ENCODE data around the gene CD82. TPM values are rescaled to one million over a fixed set of nuclear protein-coding genes. Genes with fewer than 3 reads are reported as not detected.
A peak's percentile ranks its signal among the peaks of the same experiment; 100 is the strongest.
"Not testable (repeated sequence)": the region's sequence is repeated elsewhere in the genome, so short reads cannot be mapped to it uniquely, and the experiment has no call there.

Gene CD82
- total RNA-seq, 1 donor from 2014 or later, result 91.6 TPM

DNA sequence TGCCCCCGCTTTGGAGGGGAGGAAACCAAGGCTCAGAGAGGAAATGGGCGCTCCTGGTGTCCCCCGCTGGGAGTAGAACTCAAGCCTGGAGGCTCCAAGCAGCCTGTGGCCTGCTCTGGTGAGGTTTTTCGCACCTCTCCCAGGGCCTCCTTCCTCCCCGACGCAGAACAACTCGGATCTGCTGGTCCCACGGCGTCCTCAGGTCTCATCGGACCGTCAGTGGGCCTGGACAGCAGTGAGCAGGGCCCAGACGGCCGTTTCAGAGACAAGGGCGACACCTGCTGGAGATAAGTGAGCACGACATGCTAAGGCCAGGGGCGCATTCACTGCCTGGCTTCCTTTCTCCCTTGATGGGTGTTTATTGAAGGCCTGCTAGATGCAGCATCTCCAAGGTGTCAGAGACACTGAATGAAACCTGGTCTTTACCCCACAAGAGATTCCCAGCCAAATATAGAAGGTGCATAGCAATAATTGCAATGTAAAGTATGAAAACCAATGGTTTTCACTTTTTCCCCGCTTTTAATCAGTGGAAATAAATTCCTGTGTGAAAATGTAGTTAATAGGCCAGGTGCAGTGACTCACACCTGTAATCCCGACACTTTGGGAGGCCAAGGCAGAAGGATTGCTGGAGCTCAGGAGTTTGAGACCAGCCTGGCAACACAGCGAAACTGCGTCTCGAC is 26.9 kb upstream of the CD82 start:
- intact Hi-C loops (cut with DNase I), result loop anchor here (5.0 kb wide), 2 partner anchors 251 to 446 kb away; no protein-coding TSS in a partner anchor
- TF ChIP-seq POLR2AphosphoS5 (IDR thresholded peaks at IDR 0.05; ENCODE audit: insufficient read depth in 1 of 2, low read depth in 1 of 2), result no peak
- TF ChIP-seq, protein P1, sequence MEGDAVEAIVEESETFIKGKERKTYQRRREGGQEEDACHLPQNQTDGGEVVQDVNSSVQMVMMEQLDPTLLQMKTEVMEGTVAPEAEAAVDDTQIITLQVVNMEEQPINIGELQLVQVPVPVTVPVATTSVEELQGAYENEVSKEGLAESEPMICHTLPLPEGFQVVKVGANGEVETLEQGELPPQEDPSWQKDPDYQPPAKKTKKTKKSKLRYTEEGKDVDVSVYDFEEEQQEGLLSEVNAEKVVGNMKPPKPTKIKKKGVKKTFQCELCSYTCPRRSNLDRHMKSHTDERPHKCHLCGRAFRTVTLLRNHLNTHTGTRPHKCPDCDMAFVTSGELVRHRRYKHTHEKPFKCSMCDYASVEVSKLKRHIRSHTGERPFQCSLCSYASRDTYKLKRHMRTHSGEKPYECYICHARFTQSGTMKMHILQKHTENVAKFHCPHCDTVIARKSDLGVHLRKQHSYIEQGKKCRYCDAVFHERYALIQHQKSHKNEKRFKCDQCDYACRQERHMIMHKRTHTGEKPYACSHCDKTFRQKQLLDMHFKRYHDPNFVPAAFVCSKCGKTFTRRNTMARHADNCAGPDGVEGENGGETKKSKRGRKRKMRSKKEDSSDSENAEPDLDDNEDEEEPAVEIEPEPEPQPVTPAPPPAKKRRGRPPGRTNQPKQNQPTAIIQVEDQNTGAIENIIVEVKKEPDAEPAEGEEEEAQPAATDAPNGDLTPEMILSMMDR (IDR thresholded peaks at IDR 0.05), result peak; percentile 92 to 95 (median 95)
- H3K9me3 ChIP-seq, result no peaks in the 10 kb centered on the region
- no peak for DNase-seq (ENCODE audit: extremely low spot score in 2 of 2)
- no peaks in the 10 kb centered on the region for H3K4me1 ChIP-seq
- no peak overlapping the region for H3K27ac ChIP-seq
- no peaks in the 10 kb centered on the region for H3K27me3 ChIP-seq
- H3K4me3 ChIP-seq, result no peak overlapping the region
- H3K36me3 ChIP-seq, result no peaks in the 10 kb centered on the region

DNA sequence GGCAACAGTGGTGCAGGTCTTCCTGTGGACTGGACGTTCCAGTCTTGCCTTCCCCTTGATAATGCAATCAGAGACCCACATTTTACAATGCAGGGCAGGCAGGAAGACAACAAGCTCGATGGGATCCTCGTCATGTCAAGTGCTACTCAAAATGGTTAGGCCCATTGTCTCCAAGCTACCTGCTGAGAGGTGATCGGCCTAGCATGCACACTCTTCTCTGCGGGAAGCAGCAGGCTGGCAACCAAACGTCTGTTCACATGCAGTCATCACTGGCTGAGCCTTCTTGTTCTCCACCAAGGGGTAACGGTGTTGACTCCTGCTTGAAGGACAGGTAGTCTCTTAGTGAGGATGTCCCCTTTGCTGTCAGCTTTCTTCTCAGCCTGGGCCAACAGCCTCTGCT is 25.5 kb upstream of the CD82 start:
- Histone ChIP-seq H3K9me3 (no peaks in the 10 kb centered on the region), H3K36me3 (no peaks in the 10 kb centered on the region), H3K27ac (no peak overlapping the region), H3K27me3 (no peaks in the 10 kb centered on the region), H3K4me1 (no peaks in the 10 kb centered on the region), H3K4me3 (no peak overlapping the region)
- DNase-seq (ENCODE audit: extremely low spot score in 2 of 2), result no peak
- intact Hi-C loops (cut with DNase I), result loop anchor here (5.0 kb wide), 2 partner anchors 253 to 448 kb away; no protein-coding TSS in a partner anchor
- TF ChIP-seq, protein P1 (IDR thresholded peaks at IDR 0.05), result no peak
- TF ChIP-seq POLR2A (IDR thresholded peaks at IDR 0.05) (no peak), POLR2AphosphoS5 (IDR thresholded peaks at IDR 0.05; ENCODE audit: insufficient read depth in 1 of 2, low read depth in 1 of 2) (no peak)

DNA sequence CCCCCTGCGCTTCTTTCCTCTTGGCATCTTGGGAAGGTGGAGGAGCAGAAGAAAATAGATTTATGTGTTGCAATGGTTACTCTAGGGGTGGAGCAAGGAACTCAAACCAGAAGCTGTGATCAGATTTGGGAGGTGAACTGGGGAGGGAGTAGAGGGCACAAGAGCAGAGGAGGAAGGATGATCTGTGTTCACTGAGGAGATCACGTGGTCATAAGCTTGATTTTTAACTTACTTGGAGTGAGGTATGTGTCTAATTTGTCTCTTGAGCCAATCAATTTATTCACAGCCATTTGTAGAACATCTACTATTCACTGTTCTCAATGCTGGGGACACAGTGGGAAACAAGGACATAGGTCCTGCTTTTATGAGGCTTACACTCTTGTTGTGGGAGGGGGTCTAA is 24.8 kb upstream of the CD82 start:
- Histone ChIP-seq H3K36me3 (no peaks in the 10 kb centered on the region), H3K9me3 (no peaks in the 10 kb centered on the region), H3K4me3 (no peak overlapping the region), H3K27me3 (no peaks in the 10 kb centered on the region), H3K27ac (no peak overlapping the region), H3K4me1 (no peaks in the 10 kb centered on the region)
- TF ChIP-seq, protein P1 (IDR thresholded peaks at IDR 0.05), result no peak
- TF ChIP-seq POLR2AphosphoS5 (IDR thresholded peaks at IDR 0.05; ENCODE audit: insufficient read depth in 1 of 2, low read depth in 1 of 2) (no peak), POLR2A (IDR thresholded peaks at IDR 0.05) (no peak)
- intact Hi-C loops (cut with DNase I), result no loop called here
- DNase-seq (ENCODE audit: extremely low spot score in 2 of 2), result no peak

DNA sequence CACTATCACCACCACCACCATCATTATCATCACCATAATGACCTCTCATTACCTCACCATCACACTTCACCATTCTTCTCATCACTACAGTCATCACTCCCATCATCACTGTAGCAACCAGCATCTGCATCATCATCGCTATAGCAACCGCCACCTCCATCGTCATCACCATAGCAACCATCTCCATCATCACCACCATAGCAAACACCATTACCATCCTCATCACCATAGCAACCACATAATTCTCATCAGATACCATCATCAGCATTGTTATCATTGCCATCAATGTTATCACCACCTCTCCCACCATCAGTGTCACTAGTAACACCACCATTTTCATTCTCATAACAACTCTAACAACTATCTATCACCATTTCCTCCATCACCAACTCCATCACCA is 23.1 kb upstream of the CD82 start:
- no peaks in the 10 kb centered on the region for H3K9me3 ChIP-seq
- DNase-seq (ENCODE audit: extremely low spot score in 2 of 2), result no peak
- intact Hi-C loops (cut with DNase I), result no loop called here
- H3K27me3 ChIP-seq, result no peaks in the 10 kb centered on the region
- TF ChIP-seq POLR2AphosphoS5 (IDR thresholded peaks at IDR 0.05; ENCODE audit: insufficient read depth in 1 of 2, low read depth in 1 of 2) (no peak), POLR2A (IDR thresholded peaks at IDR 0.05) (no peak)
- TF ChIP-seq, protein P1 (IDR thresholded peaks at IDR 0.05), result no peak
- H3K4me1 ChIP-seq, result no peaks in the 10 kb centered on the region
- no peak overlapping the region for H3K27ac ChIP-seq
- no peaks in the 10 kb centered on the region for H3K36me3 ChIP-seq
- no peak overlapping the region for H3K4me3 ChIP-seq

DNA sequence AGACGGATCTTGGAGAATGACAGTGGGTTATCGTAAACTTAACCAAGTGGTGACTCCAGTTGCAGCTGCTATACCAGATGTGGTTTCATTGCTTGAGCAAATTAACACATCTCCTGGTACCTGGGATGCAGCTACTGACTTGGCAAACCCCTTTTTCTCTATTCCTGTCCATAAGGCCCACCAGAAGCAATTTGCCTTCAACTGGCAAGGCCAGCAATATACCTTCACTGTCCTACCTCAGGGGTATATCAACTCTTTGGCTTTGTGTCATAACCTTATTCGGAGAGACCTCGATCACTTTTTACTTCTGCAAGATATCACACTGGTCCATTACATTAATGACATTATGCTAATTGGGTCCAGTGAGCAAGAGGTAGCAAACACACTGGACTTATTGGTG is 18.5 kb upstream of the CD82 start:
- H3K27ac ChIP-seq; intact Hi-C loops (cut with DNase I); H3K36me3 ChIP-seq; H3K9me3 ChIP-seq; DNase-seq (ENCODE audit: extremely low spot score in 2 of 2); H3K27me3 ChIP-seq; H3K4me1 ChIP-seq; H3K4me3 ChIP-seq: not testable (repeated sequence)

DNA sequence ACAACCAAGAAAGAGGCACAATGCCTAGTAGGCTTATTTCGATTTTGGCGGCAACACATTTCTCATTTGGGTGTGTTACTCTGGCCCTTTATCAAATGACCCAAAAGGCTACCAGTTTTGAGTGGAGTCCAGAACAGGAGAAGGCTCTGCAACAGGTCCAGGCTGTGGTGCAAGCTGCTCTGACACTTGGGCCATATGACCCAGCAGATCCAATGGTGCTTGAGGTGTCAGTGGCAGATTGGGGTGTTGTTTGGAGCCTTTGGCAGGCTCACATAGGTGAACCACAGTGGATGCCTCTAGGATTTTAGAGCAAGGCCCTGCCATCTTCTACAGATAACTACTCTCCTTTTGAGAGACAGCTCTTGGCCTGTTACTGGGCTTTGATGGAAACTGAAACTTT is 17.9 kb upstream of the CD82 start:
- H3K9me3 ChIP-seq; DNase-seq (ENCODE audit: extremely low spot score in 2 of 2); H3K27ac ChIP-seq; H3K27me3 ChIP-seq; H3K4me3 ChIP-seq; H3K4me1 ChIP-seq; H3K36me3 ChIP-seq; intact Hi-C loops (cut with DNase I): not testable (repeated sequence)
